Esophagus (tissue), 2 donors: ENCODE measurements around the gene ATG2B. TPM values are rescaled to one million over a fixed set of nuclear protein-coding genes. Genes with fewer than 3 reads are reported as not detected.
A peak's percentile ranks its signal among the peaks of the same experiment; 100 is the strongest.

Source experiments
- H3K27ac ChIP-seq, 2 donors: one replicate each; pipeline ENCODE4 v1.5.1; 2013; ENCODE audit warnings: low read depth in 2 of 2, mild to moderate bottlenecking in 2 of 2, inconsistent platforms in 1 of 2, low read length in 1 of 2, moderate library complexity in 1 of 2
- H3K27me3 ChIP-seq, 2 donors: one replicate each; pipeline ENCODE4 v1.6.1; 2013; ENCODE audit warnings: low read length in 2 of 2, control low read depth in 1 of 2, mild to moderate bottlenecking in 1 of 2; ENCODE audit not compliant: insufficient read depth in 2 of 2, control insufficient read depth in 1 of 2
- H3K36me3 ChIP-seq, 2 donors: one replicate each; pipeline ENCODE4 v1.6.1; 2013; ENCODE audit warnings: low read length in 1 of 2; ENCODE audit not compliant: control insufficient read depth in 2 of 2, insufficient read depth in 2 of 2
- H3K4me1 ChIP-seq, 2 donors: one replicate each; pipeline ENCODE4 v1.6.1; 2013; ENCODE audit warnings: low read length in 1 of 2; ENCODE audit not compliant: control insufficient read depth in 2 of 2, insufficient read depth in 2 of 2
- H3K4me3 ChIP-seq, 2 donors: one replicate each; pipeline ENCODE4 v1.5.1; 2013; ENCODE audit warnings: low read length in 2 of 2, mild to moderate bottlenecking in 2 of 2, low read depth in 1 of 2, moderate library complexity in 1 of 2
- H3K9me3 ChIP-seq, 2 donors: one replicate each; pipeline ENCODE4 v1.6.1; 2013; ENCODE audit warnings: mild to moderate bottlenecking in 2 of 2, low read depth in 1 of 2, low read length in 1 of 2, moderate library complexity in 1 of 2; ENCODE audit not compliant: control insufficient read depth in 2 of 2, insufficient read depth in 1 of 2
- WGBS, 2 donors: extraction: QIAGEN DNeasy Blood & Tissue Kit; methylation state at CpG; one replicate each; pipeline ENCODE4 v1.1.7; 2013; 5-methylcytosine and 5-hydroxymethylcytosine counted together
- polyA plus RNA-seq, 2 donors: library from polyadenylated mRNA; stranded (reverse); fragments of 200-250 nt; gene quantifications; one replicate each; pipeline ENCODE4 v1.2.3, GENCODE V29; 2013
- donor health status: healthy with polysubstance abuse.
- donor health status: Bipolar disorder and iron deficiency.

Gene ATG2B
- polyA plus RNA-seq, 2 donors: 2.9 to 3.3 TPM

- Histone ChIP-seq H3K27ac (peak overlapping the region; percentile 84 to 93), H3K4me1 (peaks cover 11 to 25% of the 10 kb centered on the region in 2 donors)
- 93 to 94% methylated on average over 14 of the region's 14 CpGs for WGBS, 2 donors
Observed at GRCh38 chr14:96264200-96264553, 99.0 kb downstream of the ATG2B start.

GRCh38 chr14:96263347-96264199, 99.6 kb downstream of the ATG2B start:
- Histone ChIP-seq H3K4me1 (peaks cover 11 to 25% of the 10 kb centered on the region in 2 donors), H3K27me3 (no peaks in the 10 kb centered on the region), H3K4me3 (no peak overlapping the region), H3K27ac (peak overlapping the region; percentile 84 to 93), H3K36me3 (no peaks in the 10 kb centered on the region), H3K9me3 (no peaks in the 10 kb centered on the region)
- 80 to 81% methylated on average over 20 of the region's 20 CpGs for WGBS, 2 donors

More at GRCh38 chr14:96264200-96264553, 99.0 kb downstream of the ATG2B start:
- Histone ChIP-seq H3K36me3 (no peaks in the 10 kb centered on the region), H3K4me3 (no peak overlapping the region), H3K27me3 (no peaks in the 10 kb centered on the region), H3K9me3 (no peaks in the 10 kb centered on the region)

- Histone ChIP-seq H3K4me1 (peaks cover 11 to 17% of the 10 kb centered on the region in 2 donors), H3K27ac (peak overlapping the region; percentile 67 to 93), H3K36me3 (no peaks in the 10 kb centered on the region), H3K4me3 (no peak overlapping the region), H3K9me3 (no peaks in the 10 kb centered on the region), H3K27me3 (no peaks in the 10 kb centered on the region)
- WGBS, 2 donors: 64 to 84% methylated on average over 16 of the region's 16 CpGs
Observed at GRCh38 chr14:96261772-96262655, 101.1 kb downstream of the ATG2B start.

GRCh38 chr14:96261053-96261452, 102.1 kb downstream of the ATG2B start:
- H3K27ac ChIP-seq: peak overlapping the region; percentile 67 to 93

GRCh38 chr14:96260341-96260821, 102.8 kb downstream of the ATG2B start:
- no peaks in the 10 kb centered on the region for H3K36me3 ChIP-seq
- H3K9me3 ChIP-seq: no peaks in the 10 kb centered on the region
- H3K27ac ChIP-seq: peak overlapping the region; percentile 67 to 93
- WGBS, 2 donors: 45 to 51% methylated on average over 2 of the region's 2 CpGs
- H3K4me1 ChIP-seq: peaks cover 11% of the 10 kb centered on the region in 2 donors
- no peaks in the 10 kb centered on the region for H3K27me3 ChIP-seq
- H3K4me3 ChIP-seq: no peak overlapping the region

More at GRCh38 chr14:96261053-96261452, 102.1 kb downstream of the ATG2B start:
- H3K36me3 ChIP-seq: no peaks in the 10 kb centered on the region
- H3K27me3 ChIP-seq: no peaks in the 10 kb centered on the region
- no peaks in the 10 kb centered on the region for H3K9me3 ChIP-seq
- 57 to 61% methylated on average over 5 of the region's 5 CpGs for WGBS, 2 donors
- peaks cover 11 to 13% of the 10 kb centered on the region in 2 donors for H3K4me1 ChIP-seq
- no peak overlapping the region for H3K4me3 ChIP-seq

GRCh38 chr14:96257900-96258299, 105.2 kb downstream of the ATG2B start:
- peaks cover 5 to 16% of the 10 kb centered on the region in 2 donors for H3K4me1 ChIP-seq
- peak overlapping the region in 1 of 2 donors; percentile 93 for H3K27ac ChIP-seq
- no peak overlapping the region for H3K4me3 ChIP-seq
- H3K27me3 ChIP-seq: no peaks in the 10 kb centered on the region
- H3K36me3 ChIP-seq: no peaks in the 10 kb centered on the region
- no peaks in the 10 kb centered on the region for H3K9me3 ChIP-seq

GRCh38 chr14:96257056-96257455, 106.1 kb downstream of the ATG2B start:
- Histone ChIP-seq H3K27me3 (no peaks in the 10 kb centered on the region), H3K27ac (peak overlapping the region; percentile 44 to 93), H3K36me3 (no peaks in the 10 kb centered on the region), H3K4me1 (peaks cover 7 to 17% of the 10 kb centered on the region in 2 donors), H3K4me3 (peak overlapping the region in 1 of 2 donors; percentile 26), H3K9me3 (no peaks in the 10 kb centered on the region)
- 43 to 59% methylated on average over 8 of the region's 8 CpGs for WGBS, 2 donors

- H3K36me3 ChIP-seq: no peaks in the 10 kb centered on the region
- H3K27me3 ChIP-seq: no peaks in the 10 kb centered on the region
- peak overlapping the region in 1 of 2 donors; percentile 26 for H3K4me3 ChIP-seq
- H3K27ac ChIP-seq: peak overlapping the region; percentile 44 to 45
- H3K9me3 ChIP-seq: no peaks in the 10 kb centered on the region
- WGBS, 2 donors: 30 to 52% methylated on average over 4 of the region's 4 CpGs
- peaks cover 4 to 10% of the 10 kb centered on the region in 2 donors for H3K4me1 ChIP-seq
Observed at GRCh38 chr14:96256407-96256806, 106.7 kb downstream of the ATG2B start.
